ENCODE results near the gene FBRS. TPM values are rescaled to one million over a fixed set of nuclear protein-coding genes. Genes with fewer than 3 reads are reported as not detected.
"Not testable (repeated sequence)": the region's sequence is repeated elsewhere in the genome, so short reads cannot be mapped to it uniquely, and the experiment has no call there.

FBRS gene
- total RNA-seq, 1 experiment from 2014 or later, result 32.9 TPM

- Histone ChIP-seq H3K9me3 (ENCODE audit: low read length) (no peaks in the 10 kb centered on the region; the same call in 1 of the 2 replicates), H4K20me1 (ENCODE audit: insufficient read depth, low read depth, low read length) (no peaks in the 10 kb centered on the region), H3K36me3 (ENCODE audit: insufficient read depth, low read length) (no peaks in the 10 kb centered on the region), H3K4me1 (ENCODE audit: low read length) (peaks cover 45% of the 10 kb centered on the region), H3K4me2 (ENCODE audit: low read depth, low read length, poor library complexity, severe bottlenecking) (peak overlapping the region; percentile 75), H3K9ac (ENCODE audit: low read length) (peak overlapping the region; percentile 56), H3K4me3 (ENCODE audit: low read length) (peak overlapping the region; percentile 60), H3K79me2 (ENCODE audit: low read length) (no peaks in the 10 kb centered on the region), H3K27ac (ENCODE audit: low read length) (peak overlapping the region; percentile 91), H3K27me3 (ENCODE audit: low read length) (no peaks in the 10 kb centered on the region), H2AFZ (ENCODE audit: low read length) (no peak overlapping the region), H3K9me2 (replicated peaks; ENCODE audit: insufficient read depth, low read length) (no peaks in the 10 kb centered on the region)
- no peak for DNase-seq
Measured at GRCh38 chr16:30621765-30622164, 36.5 kb upstream of the FBRS start.

- Histone ChIP-seq H4K20me1 (ENCODE audit: insufficient read depth, low read depth, low read length) (no peaks in the 10 kb centered on the region), H3K79me2 (ENCODE audit: low read length) (no peaks in the 10 kb centered on the region), H3K4me1 (ENCODE audit: low read length) (peaks cover 45% of the 10 kb centered on the region), H3K27ac (ENCODE audit: low read length) (peak overlapping the region; percentile 91), H3K9ac (ENCODE audit: low read length) (peak overlapping the region; percentile 56), H3K9me2 (replicated peaks; ENCODE audit: insufficient read depth, low read length) (no peaks in the 10 kb centered on the region), H2AFZ (ENCODE audit: low read length) (peak overlapping the region; percentile 22; the same call in 1 of the 2 replicates), H3K27me3 (ENCODE audit: low read length) (no peaks in the 10 kb centered on the region), H3K36me3 (ENCODE audit: insufficient read depth, low read length) (no peaks in the 10 kb centered on the region), H3K4me3 (ENCODE audit: low read length) (peak overlapping the region; percentile 60), H3K4me2 (ENCODE audit: low read depth, low read length, poor library complexity, severe bottlenecking) (peak overlapping the region; percentile 75), H3K9me3 (ENCODE audit: low read length) (no peaks in the 10 kb centered on the region; the same call in 1 of the 2 replicates)
- peak; percentile 88 for DNase-seq
Measured at GRCh38 chr16:30622455-30623032, 35.7 kb upstream of the FBRS start.

GRCh38 chr16:30623536-30624283 is 34.5 kb upstream of the FBRS start:
- Histone ChIP-seq H3K9ac (ENCODE audit: low read length) (no peak overlapping the region), H3K4me1 (ENCODE audit: low read length) (peaks cover 48% of the 10 kb centered on the region), H3K79me2 (ENCODE audit: low read length) (no peaks in the 10 kb centered on the region), H3K4me2 (ENCODE audit: low read depth, low read length, poor library complexity, severe bottlenecking) (no peak overlapping the region), H3K27ac (ENCODE audit: low read length) (peak overlapping the region; percentile 91), H3K4me3 (ENCODE audit: low read length) (no peak overlapping the region), H3K27me3 (ENCODE audit: low read length) (no peaks in the 10 kb centered on the region), H4K20me1 (ENCODE audit: insufficient read depth, low read depth, low read length) (no peaks in the 10 kb centered on the region), H3K9me3 (ENCODE audit: low read length) (no peaks in the 10 kb centered on the region; the same call in 1 of the 2 replicates), H2AFZ (ENCODE audit: low read length) (peak overlapping the region; percentile 38), H3K36me3 (ENCODE audit: insufficient read depth, low read length) (no peaks in the 10 kb centered on the region), H3K9me2 (replicated peaks; ENCODE audit: insufficient read depth, low read length) (no peaks in the 10 kb centered on the region)
- DNase-seq, result no peak

GRCh38 chr16:30626236-30626635 is 32.0 kb upstream of the FBRS start:
- Histone ChIP-seq H3K79me2 (ENCODE audit: low read length) (no peaks in the 10 kb centered on the region), H2AFZ (ENCODE audit: low read length) (no peak overlapping the region), H3K4me1 (ENCODE audit: low read length) (peaks cover 36% of the 10 kb centered on the region), H4K20me1 (ENCODE audit: insufficient read depth, low read depth, low read length) (no peaks in the 10 kb centered on the region), H3K9me3 (ENCODE audit: low read length) (no peaks in the 10 kb centered on the region; the same call in 1 of the 2 replicates), H3K9me2 (replicated peaks; ENCODE audit: insufficient read depth, low read length) (no peaks in the 10 kb centered on the region), H3K36me3 (ENCODE audit: insufficient read depth, low read length) (no peaks in the 10 kb centered on the region), H3K27me3 (ENCODE audit: low read length) (no peaks in the 10 kb centered on the region), H3K4me3 (ENCODE audit: low read length) (no peak overlapping the region), H3K4me2 (ENCODE audit: low read depth, low read length, poor library complexity, severe bottlenecking) (no peak overlapping the region), H3K9ac (ENCODE audit: low read length) (no peak overlapping the region), H3K27ac (ENCODE audit: low read length) (no peak overlapping the region)
- DNase-seq, result no peak

- Histone ChIP-seq H3K4me3 (ENCODE audit: low read length) (peak overlapping the region; percentile 41; the same call in 1 of the 2 replicates), H3K27ac (ENCODE audit: low read length) (0 out of 2 replicates have a peak overlapping the region, but pooled peaks have one; percentile 35), H3K9me2 (replicated peaks; ENCODE audit: insufficient read depth, low read length) (no peaks in the 10 kb centered on the region), H3K36me3 (ENCODE audit: insufficient read depth, low read length) (no peaks in the 10 kb centered on the region), H3K4me1 (ENCODE audit: low read length) (peaks cover 20% of the 10 kb centered on the region), H3K79me2 (ENCODE audit: low read length) (no peaks in the 10 kb centered on the region), H2AFZ (ENCODE audit: low read length) (peak overlapping the region; percentile 93), H3K4me2 (ENCODE audit: low read depth, low read length, poor library complexity, severe bottlenecking) (peak overlapping the region; percentile 66), H3K9ac (ENCODE audit: low read length) (peak overlapping the region; percentile 45), H3K27me3 (ENCODE audit: low read length) (no peaks in the 10 kb centered on the region), H4K20me1 (ENCODE audit: insufficient read depth, low read depth, low read length) (no peaks in the 10 kb centered on the region), H3K9me3 (ENCODE audit: low read length) (no peaks in the 10 kb centered on the region; the same call in 1 of the 2 replicates)
- DNase-seq, result peak; percentile 95
Measured at GRCh38 chr16:30628628-30629540, 29.3 kb upstream of the FBRS start.

GRCh38 chr16:30632454-30632853 is 25.8 kb upstream of the FBRS start:
- not testable (repeated sequence) for H3K36me3 ChIP-seq (ENCODE audit: insufficient read depth, low read length); H3K27ac ChIP-seq (ENCODE audit: low read length); DNase-seq; H3K9me3 ChIP-seq (ENCODE audit: low read length); H3K79me2 ChIP-seq (ENCODE audit: low read length); H3K4me3 ChIP-seq (ENCODE audit: low read length); H3K9me2 ChIP-seq (replicated peaks; ENCODE audit: insufficient read depth, low read length); H3K4me2 ChIP-seq (ENCODE audit: low read depth, low read length, poor library complexity, severe bottlenecking); H3K9ac ChIP-seq (ENCODE audit: low read length); H2AFZ ChIP-seq (ENCODE audit: low read length); H4K20me1 ChIP-seq (ENCODE audit: insufficient read depth, low read depth, low read length); H3K27me3 ChIP-seq (ENCODE audit: low read length)
- peaks cover 32% of the 10 kb centered on the region for H3K4me1 ChIP-seq (ENCODE audit: low read length)

- H3K36me3 ChIP-seq (ENCODE audit: insufficient read depth, low read length), result no peaks in the 10 kb centered on the region
- H3K9me2 ChIP-seq (replicated peaks; ENCODE audit: insufficient read depth, low read length), result no peaks in the 10 kb centered on the region
- H3K9me3 ChIP-seq (ENCODE audit: low read length), result no peaks in the 10 kb centered on the region
- no peak for DNase-seq
- peaks cover 30% of the 10 kb centered on the region for H3K4me1 ChIP-seq (ENCODE audit: low read length)
- H3K27ac ChIP-seq (ENCODE audit: low read length), result peak overlapping the region; percentile 78
- no peaks in the 10 kb centered on the region for H3K27me3 ChIP-seq (ENCODE audit: low read length)
- 0 out of 2 replicates have a peak overlapping the region, but pooled peaks have one; percentile 56 for H2AFZ ChIP-seq (ENCODE audit: low read length)
- peak overlapping the region; percentile 82 for H3K4me2 ChIP-seq (ENCODE audit: low read depth, low read length, poor library complexity, severe bottlenecking)
- H3K9ac ChIP-seq (ENCODE audit: low read length), result peak overlapping the region; percentile 85
- peaks cover 10% of the 10 kb centered on the region for H3K79me2 ChIP-seq (ENCODE audit: low read length)
- H3K4me3 ChIP-seq (ENCODE audit: low read length), result peak overlapping the region; percentile 76
- no peaks in the 10 kb centered on the region for H4K20me1 ChIP-seq (ENCODE audit: insufficient read depth, low read depth, low read length)
Measured at GRCh38 chr16:30633526-30633925, 24.7 kb upstream of the FBRS start.

Measured in Karpas-422 (cell line).